K562 (cell line): ENCODE data around the gene GPR135. TPM values are rescaled to one million over a fixed set of nuclear protein-coding genes. Genes with fewer than 3 reads are reported as not detected.

ENCODE experiments used
- ATF1 ChIP-seq, 2 experiments: fragments of 450-650 bp in 1 of 2; IDR thresholded peaks; 2 replicates each; pipeline ENCODE4 v1.6.1; 2016; ENCODE audit warnings: missing compliant biosample characterization in 1 of 2, missing genetic modification characterization in 1 of 2
- KLF10 ChIP-seq: fragments of 250-450 bp; sonication (Bioruptor Pico); IDR thresholded peaks from 2 replicates; pipeline ENCODE4 v1.6.1; 2021; ENCODE audit warnings: matching md5 sums
- NCOA1 ChIP-seq: fragments of 450-650 bp; IDR thresholded peaks from 2 replicates; pipeline ENCODE4 v1.6.1; 2016; ENCODE audit warnings: low read depth
- PTRF ChIP-seq: fragments of 450-650 bp; IDR thresholded peaks from 2 replicates; pipeline ENCODE4 v1.6.1; 2016; ENCODE audit warnings: mild to moderate bottlenecking, missing genetic modification characterization, missing compliant biosample characterization
- SLC30A9 ChIP-seq: fragments of 250-450 bp; sonication (Bioruptor Pico); IDR thresholded peaks from 2 replicates; pipeline ENCODE4 v1.8.0; 2022; ENCODE audit warnings: mild to moderate bottlenecking, moderate library complexity
- polyA plus RNA-seq, 8 experiments: library from polyadenylated mRNA; depleted of rRNA in 4 of 8; stranded (reverse) in 5 of 8; unstranded in 3 of 8; fragments of >200 nt; fragmentation: Nextera tagmentation in 2 of 8; fragmentation: Illumina TruSeq in 1 of 8; extraction: Ambion mirVana in 2 of 8; extraction: Trizol in 1 of 8; gene quantifications; 2 replicates each; pipeline versions ENCODE4 v1.2.1 to v1.2.3, GENCODE V29; 2011 to 2014; ENCODE audit warnings: inconsistent platforms in 1 of 8, missing spikeins in 1 of 8
- total RNA-seq, 7 experiments: library from RNA; depleted of rRNA in 6 of 7; stranded (reverse); fragments of >200 nt in 6 of 7; fragmentation: Illumina TruSeq in 2 of 7; extraction: Trizol in 2 of 7; gene quantifications; 2 replicates each; pipeline versions ENCODE4 v1.2.1 to v1.2.3, GENCODE V29; 2011 to 2021; ENCODE audit warnings: low replicate concordance in 1 of 7
- TF ChIP-seq, protein P1 (sequence below): fragments of 450-650 bp; IDR thresholded peaks from 2 replicates; pipeline ENCODE4 v1.6.1; 2018; ENCODE audit not compliant: partially characterized antibody
- TF ChIP-seq, protein P2 (sequence below): fragments of 450-650 bp; IDR thresholded peaks from 2 replicates; pipeline ENCODE4 v1.6.1; 2016; ENCODE audit warnings: mild to moderate bottlenecking, moderate library complexity
- TF ChIP-seq, protein P3 (sequence below): fragments of 450-650 bp; formaldehyde crosslinking; IDR thresholded peaks from 2 replicates; pipeline ENCODE4 v1.4.0; 2020; ENCODE audit warnings: mild to moderate bottlenecking, moderate library complexity

GPR135 gene
- total and polyA plus RNA-seq, 9 of the 15 experiments (the other 6 are each of a cell fraction or from before 2014, with no cell fraction given) = 0.06 to 1.6 (median 1.0) TPM

DNA sequence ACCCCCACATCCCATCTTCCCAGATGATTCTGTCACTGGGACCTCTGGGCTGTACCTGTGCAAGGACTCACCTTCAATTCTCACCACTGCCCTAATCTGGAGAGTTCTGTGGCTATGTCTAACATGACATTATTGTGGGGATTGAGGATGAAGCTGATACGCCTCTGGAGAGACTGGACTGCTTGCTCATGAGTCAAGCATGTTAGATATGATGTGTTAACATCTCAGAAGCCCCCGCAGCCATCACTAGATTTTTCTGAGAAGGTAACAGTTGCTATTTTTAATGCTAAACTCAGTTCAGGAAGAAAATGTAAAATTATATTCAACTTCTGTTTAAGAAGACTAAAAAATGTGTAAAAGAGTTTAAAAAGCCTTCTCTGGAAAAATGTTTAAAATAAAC is 44.8 kb upstream of the GPR135 start (continued):
- TF ChIP-seq, protein P1, sequence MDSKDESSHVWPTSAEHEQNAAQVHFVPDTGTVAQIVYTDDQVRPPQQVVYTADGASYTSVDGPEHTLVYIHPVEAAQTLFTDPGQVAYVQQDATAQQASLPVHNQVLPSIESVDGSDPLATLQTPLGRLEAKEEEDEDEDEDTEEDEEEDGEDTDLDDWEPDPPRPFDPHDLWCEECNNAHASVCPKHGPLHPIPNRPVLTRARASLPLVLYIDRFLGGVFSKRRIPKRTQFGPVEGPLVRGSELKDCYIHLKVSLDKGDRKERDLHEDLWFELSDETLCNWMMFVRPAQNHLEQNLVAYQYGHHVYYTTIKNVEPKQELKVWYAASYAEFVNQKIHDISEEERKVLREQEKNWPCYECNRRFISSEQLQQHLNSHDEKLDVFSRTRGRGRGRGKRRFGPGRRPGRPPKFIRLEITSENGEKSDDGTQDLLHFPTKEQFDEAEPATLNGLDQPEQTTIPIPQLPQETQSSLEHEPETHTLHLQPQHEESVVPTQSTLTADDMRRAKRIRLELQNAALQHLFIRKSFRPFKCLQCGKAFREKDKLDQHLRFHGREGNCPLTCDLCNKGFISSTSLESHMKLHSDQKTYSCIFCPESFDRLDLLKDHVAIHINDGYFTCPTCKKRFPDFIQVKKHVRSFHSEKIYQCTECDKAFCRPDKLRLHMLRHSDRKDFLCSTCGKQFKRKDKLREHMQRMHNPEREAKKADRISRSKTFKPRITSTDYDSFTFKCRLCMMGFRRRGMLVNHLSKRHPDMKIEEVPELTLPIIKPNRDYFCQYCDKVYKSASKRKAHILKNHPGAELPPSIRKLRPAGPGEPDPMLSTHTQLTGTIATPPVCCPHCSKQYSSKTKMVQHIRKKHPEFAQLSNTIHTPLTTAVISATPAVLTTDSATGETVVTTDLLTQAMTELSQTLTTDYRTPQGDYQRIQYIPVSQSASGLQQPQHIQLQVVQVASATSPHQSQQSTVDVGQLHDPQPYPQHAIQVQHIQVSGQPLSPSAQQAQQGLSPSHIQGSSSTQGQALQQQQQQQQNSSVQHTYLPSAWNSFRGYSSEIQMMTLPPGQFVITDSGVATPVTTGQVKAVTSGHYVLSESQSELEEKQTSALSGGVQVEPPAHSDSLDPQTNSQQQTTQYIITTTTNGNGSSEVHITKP = no peak
- TF ChIP-seq, protein P2, sequence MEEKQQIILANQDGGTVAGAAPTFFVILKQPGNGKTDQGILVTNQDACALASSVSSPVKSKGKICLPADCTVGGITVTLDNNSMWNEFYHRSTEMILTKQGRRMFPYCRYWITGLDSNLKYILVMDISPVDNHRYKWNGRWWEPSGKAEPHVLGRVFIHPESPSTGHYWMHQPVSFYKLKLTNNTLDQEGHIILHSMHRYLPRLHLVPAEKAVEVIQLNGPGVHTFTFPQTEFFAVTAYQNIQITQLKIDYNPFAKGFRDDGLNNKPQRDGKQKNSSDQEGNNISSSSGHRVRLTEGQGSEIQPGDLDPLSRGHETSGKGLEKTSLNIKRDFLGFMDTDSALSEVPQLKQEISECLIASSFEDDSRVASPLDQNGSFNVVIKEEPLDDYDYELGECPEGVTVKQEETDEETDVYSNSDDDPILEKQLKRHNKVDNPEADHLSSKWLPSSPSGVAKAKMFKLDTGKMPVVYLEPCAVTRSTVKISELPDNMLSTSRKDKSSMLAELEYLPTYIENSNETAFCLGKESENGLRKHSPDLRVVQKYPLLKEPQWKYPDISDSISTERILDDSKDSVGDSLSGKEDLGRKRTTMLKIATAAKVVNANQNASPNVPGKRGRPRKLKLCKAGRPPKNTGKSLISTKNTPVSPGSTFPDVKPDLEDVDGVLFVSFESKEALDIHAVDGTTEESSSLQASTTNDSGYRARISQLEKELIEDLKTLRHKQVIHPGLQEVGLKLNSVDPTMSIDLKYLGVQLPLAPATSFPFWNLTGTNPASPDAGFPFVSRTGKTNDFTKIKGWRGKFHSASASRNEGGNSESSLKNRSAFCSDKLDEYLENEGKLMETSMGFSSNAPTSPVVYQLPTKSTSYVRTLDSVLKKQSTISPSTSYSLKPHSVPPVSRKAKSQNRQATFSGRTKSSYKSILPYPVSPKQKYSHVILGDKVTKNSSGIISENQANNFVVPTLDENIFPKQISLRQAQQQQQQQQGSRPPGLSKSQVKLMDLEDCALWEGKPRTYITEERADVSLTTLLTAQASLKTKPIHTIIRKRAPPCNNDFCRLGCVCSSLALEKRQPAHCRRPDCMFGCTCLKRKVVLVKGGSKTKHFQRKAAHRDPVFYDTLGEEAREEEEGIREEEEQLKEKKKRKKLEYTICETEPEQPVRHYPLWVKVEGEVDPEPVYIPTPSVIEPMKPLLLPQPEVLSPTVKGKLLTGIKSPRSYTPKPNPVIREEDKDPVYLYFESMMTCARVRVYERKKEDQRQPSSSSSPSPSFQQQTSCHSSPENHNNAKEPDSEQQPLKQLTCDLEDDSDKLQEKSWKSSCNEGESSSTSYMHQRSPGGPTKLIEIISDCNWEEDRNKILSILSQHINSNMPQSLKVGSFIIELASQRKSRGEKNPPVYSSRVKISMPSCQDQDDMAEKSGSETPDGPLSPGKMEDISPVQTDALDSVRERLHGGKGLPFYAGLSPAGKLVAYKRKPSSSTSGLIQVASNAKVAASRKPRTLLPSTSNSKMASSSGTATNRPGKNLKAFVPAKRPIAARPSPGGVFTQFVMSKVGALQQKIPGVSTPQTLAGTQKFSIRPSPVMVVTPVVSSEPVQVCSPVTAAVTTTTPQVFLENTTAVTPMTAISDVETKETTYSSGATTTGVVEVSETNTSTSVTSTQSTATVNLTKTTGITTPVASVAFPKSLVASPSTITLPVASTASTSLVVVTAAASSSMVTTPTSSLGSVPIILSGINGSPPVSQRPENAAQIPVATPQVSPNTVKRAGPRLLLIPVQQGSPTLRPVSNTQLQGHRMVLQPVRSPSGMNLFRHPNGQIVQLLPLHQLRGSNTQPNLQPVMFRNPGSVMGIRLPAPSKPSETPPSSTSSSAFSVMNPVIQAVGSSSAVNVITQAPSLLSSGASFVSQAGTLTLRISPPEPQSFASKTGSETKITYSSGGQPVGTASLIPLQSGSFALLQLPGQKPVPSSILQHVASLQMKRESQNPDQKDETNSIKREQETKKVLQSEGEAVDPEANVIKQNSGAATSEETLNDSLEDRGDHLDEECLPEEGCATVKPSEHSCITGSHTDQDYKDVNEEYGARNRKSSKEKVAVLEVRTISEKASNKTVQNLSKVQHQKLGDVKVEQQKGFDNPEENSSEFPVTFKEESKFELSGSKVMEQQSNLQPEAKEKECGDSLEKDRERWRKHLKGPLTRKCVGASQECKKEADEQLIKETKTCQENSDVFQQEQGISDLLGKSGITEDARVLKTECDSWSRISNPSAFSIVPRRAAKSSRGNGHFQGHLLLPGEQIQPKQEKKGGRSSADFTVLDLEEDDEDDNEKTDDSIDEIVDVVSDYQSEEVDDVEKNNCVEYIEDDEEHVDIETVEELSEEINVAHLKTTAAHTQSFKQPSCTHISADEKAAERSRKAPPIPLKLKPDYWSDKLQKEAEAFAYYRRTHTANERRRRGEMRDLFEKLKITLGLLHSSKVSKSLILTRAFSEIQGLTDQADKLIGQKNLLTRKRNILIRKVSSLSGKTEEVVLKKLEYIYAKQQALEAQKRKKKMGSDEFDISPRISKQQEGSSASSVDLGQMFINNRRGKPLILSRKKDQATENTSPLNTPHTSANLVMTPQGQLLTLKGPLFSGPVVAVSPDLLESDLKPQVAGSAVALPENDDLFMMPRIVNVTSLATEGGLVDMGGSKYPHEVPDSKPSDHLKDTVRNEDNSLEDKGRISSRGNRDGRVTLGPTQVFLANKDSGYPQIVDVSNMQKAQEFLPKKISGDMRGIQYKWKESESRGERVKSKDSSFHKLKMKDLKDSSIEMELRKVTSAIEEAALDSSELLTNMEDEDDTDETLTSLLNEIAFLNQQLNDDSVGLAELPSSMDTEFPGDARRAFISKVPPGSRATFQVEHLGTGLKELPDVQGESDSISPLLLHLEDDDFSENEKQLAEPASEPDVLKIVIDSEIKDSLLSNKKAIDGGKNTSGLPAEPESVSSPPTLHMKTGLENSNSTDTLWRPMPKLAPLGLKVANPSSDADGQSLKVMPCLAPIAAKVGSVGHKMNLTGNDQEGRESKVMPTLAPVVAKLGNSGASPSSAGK = no peak
- TF ChIP-seq, protein P3, sequence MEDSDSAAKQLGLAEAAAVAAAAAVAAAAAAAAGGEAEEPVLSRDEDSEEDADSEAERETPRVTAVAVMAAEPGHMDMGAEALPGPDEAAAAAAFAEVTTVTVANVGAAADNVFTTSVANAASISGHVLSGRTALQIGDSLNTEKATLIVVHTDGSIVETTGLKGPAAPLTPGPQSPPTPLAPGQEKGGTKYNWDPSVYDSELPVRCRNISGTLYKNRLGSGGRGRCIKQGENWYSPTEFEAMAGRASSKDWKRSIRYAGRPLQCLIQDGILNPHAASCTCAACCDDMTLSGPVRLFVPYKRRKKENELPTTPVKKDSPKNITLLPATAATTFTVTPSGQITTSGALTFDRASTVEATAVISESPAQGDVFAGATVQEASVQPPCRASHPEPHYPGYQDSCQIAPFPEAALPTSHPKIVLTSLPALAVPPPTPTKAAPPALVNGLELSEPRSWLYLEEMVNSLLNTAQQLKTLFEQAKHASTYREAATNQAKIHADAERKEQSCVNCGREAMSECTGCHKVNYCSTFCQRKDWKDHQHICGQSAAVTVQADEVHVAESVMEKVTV (CRISPR knock-in tag) = no peak
- no peak for TF ChIP-seq KLF10 (CRISPR knock-in tag)
- TF ChIP-seq PTRF (tag) = no peak
- no peak for TF ChIP-seq ATF1 (CRISPR knock-in tag; IDR thresholded peaks at IDR 0.05)
- TF ChIP-seq ATF1 (tag; IDR thresholded peaks at IDR 0.05) = no peak
- no peak for TF ChIP-seq SLC30A9 (CRISPR knock-in tag)
- TF ChIP-seq NCOA1 = no peak
